IMR-90 (cell line): ENCODE data around the gene RBFOX1.

Experiments used
- CEBPB ChIP-seq: IDR thresholded peaks from 2 replicates; pipeline ENCODE4 v1.6.1; 2012; ENCODE audit warnings: low read depth, low read length, improper control_type of control experiment
- CHD1 ChIP-seq: IDR thresholded peaks from 2 replicates; pipeline ENCODE4 v1.6.1; 2012; ENCODE audit warnings: low read depth, low read length, improper control_type of control experiment
- FOS ChIP-seq: fragments of 150-350 bp; IDR thresholded peaks from 2 replicates; pipeline ENCODE4 v1.6.1; 2016; ENCODE audit warnings: low read depth, low read length
- POLR2A ChIP-seq: IDR thresholded peaks from 2 replicates; pipeline ENCODE4 v1.6.1; 2012; ENCODE audit warnings: mild to moderate bottlenecking, low read depth, low read length
- RCOR1 ChIP-seq: IDR thresholded peaks from 2 replicates; pipeline ENCODE4 v1.6.1; 2012; ENCODE audit warnings: mild to moderate bottlenecking, low read length, improper control_type of control experiment; ENCODE audit not compliant: insufficient replicate concordance
- RFX5 ChIP-seq: IDR thresholded peaks from 2 replicates; pipeline ENCODE4 v1.8.0; 2012; ENCODE audit warnings: low read depth, mild to moderate bottlenecking, low read length, moderate library complexity
- SMC3 ChIP-seq: fragments of 150-350 bp; IDR thresholded peaks from 2 replicates; pipeline ENCODE4 v1.6.1; 2016; ENCODE audit warnings: low read depth, mild to moderate bottlenecking, antibody characterized with exemption, low read length, moderate library complexity
- TF ChIP-seq, protein P1 (sequence below): conservative IDR thresholded peaks from 2 replicates; pipeline ENCODE4 v1.5.1; 2012; ENCODE audit warnings: mild to moderate bottlenecking, low read depth, low read length, improper control_type of control experiment
- TF ChIP-seq, protein P2 (sequence below): fragments of 150-350 bp; IDR thresholded peaks from 2 replicates; pipeline ENCODE4 v1.6.1; 2017; ENCODE audit warnings: mild to moderate bottlenecking, antibody characterized with exemption, low read length, low read depth

DNA sequence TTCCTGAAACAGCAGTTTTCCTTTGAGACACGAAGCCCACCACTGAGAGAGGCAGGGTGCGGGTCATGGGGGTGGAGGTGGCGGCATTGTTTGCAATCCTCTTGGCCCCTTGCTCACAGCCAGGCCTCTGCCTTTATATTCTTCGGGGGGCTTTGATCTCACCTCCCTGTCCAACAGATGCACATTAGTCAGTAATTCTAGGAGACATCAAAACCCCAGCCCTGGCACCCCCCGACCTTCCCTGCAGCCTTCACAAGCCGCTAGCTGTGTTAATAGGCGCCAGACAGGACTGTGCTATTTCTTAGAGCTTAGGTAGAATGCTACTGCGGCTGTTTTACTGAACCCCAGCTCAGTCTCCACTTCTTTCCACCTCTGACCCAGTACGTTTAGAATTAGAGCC lies 212.6 kb downstream of the RBFOX1 start:
- TF ChIP-seq, protein P1, sequence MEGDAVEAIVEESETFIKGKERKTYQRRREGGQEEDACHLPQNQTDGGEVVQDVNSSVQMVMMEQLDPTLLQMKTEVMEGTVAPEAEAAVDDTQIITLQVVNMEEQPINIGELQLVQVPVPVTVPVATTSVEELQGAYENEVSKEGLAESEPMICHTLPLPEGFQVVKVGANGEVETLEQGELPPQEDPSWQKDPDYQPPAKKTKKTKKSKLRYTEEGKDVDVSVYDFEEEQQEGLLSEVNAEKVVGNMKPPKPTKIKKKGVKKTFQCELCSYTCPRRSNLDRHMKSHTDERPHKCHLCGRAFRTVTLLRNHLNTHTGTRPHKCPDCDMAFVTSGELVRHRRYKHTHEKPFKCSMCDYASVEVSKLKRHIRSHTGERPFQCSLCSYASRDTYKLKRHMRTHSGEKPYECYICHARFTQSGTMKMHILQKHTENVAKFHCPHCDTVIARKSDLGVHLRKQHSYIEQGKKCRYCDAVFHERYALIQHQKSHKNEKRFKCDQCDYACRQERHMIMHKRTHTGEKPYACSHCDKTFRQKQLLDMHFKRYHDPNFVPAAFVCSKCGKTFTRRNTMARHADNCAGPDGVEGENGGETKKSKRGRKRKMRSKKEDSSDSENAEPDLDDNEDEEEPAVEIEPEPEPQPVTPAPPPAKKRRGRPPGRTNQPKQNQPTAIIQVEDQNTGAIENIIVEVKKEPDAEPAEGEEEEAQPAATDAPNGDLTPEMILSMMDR, result no peak
- TF ChIP-seq FOS (no peak), POLR2A (no peak), SMC3 (no peak), CEBPB (no peak), CHD1 (no peak), RCOR1 (no peak), RFX5 (no peak)
- TF ChIP-seq, protein P2, sequence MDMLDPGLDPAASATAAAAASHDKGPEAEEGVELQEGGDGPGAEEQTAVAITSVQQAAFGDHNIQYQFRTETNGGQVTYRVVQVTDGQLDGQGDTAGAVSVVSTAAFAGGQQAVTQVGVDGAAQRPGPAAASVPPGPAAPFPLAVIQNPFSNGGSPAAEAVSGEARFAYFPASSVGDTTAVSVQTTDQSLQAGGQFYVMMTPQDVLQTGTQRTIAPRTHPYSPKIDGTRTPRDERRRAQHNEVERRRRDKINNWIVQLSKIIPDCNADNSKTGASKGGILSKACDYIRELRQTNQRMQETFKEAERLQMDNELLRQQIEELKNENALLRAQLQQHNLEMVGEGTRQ, result no peak
